Nephron progenitor cell (in vitro differentiated cells): ENCODE data around the gene NOM1.
"Not testable (repeated sequence)": the region's sequence is repeated elsewhere in the genome, so short reads cannot be mapped to it uniquely, and the experiment has no call there.

Experiments
- DNase-seq: peaks from one replicate; pipeline ENCODE4 v3.0.0; 2021
- H3K27ac Mint-ChIP-seq: 2 replicates; pipeline ENCODE4 v1.8.0; 2021; ENCODE audit warnings: mild to moderate bottlenecking, moderate library complexity, mixed read lengths
- H3K27me3 Mint-ChIP-seq: 2 replicates; pipeline ENCODE4 v1.8.0; 2021; ENCODE audit warnings: mild to moderate bottlenecking, low read depth, mixed read lengths; ENCODE audit not compliant: poor library complexity
- H3K36me3 Mint-ChIP-seq: 2 replicates; pipeline ENCODE4 v1.8.0; 2021; ENCODE audit warnings: low read depth, mixed read lengths
- H3K4me1 Mint-ChIP-seq: 2 replicates; pipeline ENCODE4 v1.8.0; 2021; ENCODE audit warnings: mixed read lengths
- H3K4me3 Mint-ChIP-seq: 2 replicates; pipeline ENCODE4 v1.8.0; 2021; ENCODE audit warnings: mild to moderate bottlenecking, moderate library complexity, mixed read lengths
- H3K9me3 Mint-ChIP-seq: 2 replicates; pipeline ENCODE4 v1.8.0; 2021; ENCODE audit warnings: mild to moderate bottlenecking, moderate library complexity, mixed read lengths
- CTCF ChIP-seq: fragments of 200-600 bp; sonication (generic); IDR thresholded peaks from 2 replicates; pipeline ENCODE4 v1.5.0; 2021; ENCODE audit warnings: antibody characterized with exemption

NOM1 gene

GRCh38 chr7:156949541-156950380 is at the start of gene NOM1:
Gene NOM1 (plus strand): TSS chr7:156949712. CDS start chr7:156949738, 26 bp downstream.
- TF ChIP-seq CTCF = peak; percentile 50
- H3K27me3 Mint-ChIP-seq = peaks cover 27% of the 10 kb centered on the region

GRCh38 chr7:156900093-156900492 is 49.4 kb upstream of the NOM1 start:
- H3K36me3 Mint-ChIP-seq, H3K27ac Mint-ChIP-seq, H3K4me3 Mint-ChIP-seq, DNase-seq, H3K9me3 Mint-ChIP-seq: not testable (repeated sequence)
- Mint-ChIP-seq H3K27me3 (peaks cover 14% of the 10 kb centered on the region), H3K4me1 (peaks cover 13% of the 10 kb centered on the region)

More at GRCh38 chr7:156949541-156950380, at the start of gene NOM1:
- peaks cover 8% of the 10 kb centered on the region for H3K9me3 Mint-ChIP-seq
- H3K4me3 Mint-ChIP-seq = peak within 1 kb of the TSS; percentile 96
- peak; percentile 93 for DNase-seq
- peaks cover 27% of the 10 kb centered on the region for H3K36me3 Mint-ChIP-seq
- H3K27ac Mint-ChIP-seq = peak within 1 kb of the TSS; percentile 81
- peaks cover 38% of the 10 kb centered on the region for H3K4me1 Mint-ChIP-seq

- no peak for TF ChIP-seq CTCF
- H3K9me3 Mint-ChIP-seq = no peaks in the 10 kb centered on the region
- H3K4me1 Mint-ChIP-seq = peaks cover 21% of the 10 kb centered on the region
- DNase-seq = no peak
- peaks cover 15% of the 10 kb centered on the region for H3K27me3 Mint-ChIP-seq
- no peak overlapping the region for H3K4me3 Mint-ChIP-seq
- H3K27ac Mint-ChIP-seq = no peak overlapping the region
- H3K36me3 Mint-ChIP-seq = no peaks in the 10 kb centered on the region
These were observed 46.1 kb upstream of the NOM1 start for GRCh38 chr7:156903232-156903909.

GRCh38 chr7:156906200-156906649 is 43.3 kb upstream of the NOM1 start:
- H3K9me3 Mint-ChIP-seq = peaks cover 4% of the 10 kb centered on the region
- H3K36me3 Mint-ChIP-seq = no peaks in the 10 kb centered on the region
- H3K27ac Mint-ChIP-seq = no peak overlapping the region
- peaks cover 9% of the 10 kb centered on the region for H3K27me3 Mint-ChIP-seq
- no peak for DNase-seq
- H3K4me1 Mint-ChIP-seq = peaks cover 18% of the 10 kb centered on the region
- H3K4me3 Mint-ChIP-seq = no peak overlapping the region
- no peak for TF ChIP-seq CTCF

- H3K27ac Mint-ChIP-seq = no peak overlapping the region
- TF ChIP-seq CTCF = no peak
- peaks cover 12% of the 10 kb centered on the region for H3K9me3 Mint-ChIP-seq
- H3K27me3 Mint-ChIP-seq = peaks cover 16% of the 10 kb centered on the region
- DNase-seq = no peak
- H3K4me1 Mint-ChIP-seq = peaks cover 15% of the 10 kb centered on the region
- H3K4me3 Mint-ChIP-seq = no peak overlapping the region
- no peaks in the 10 kb centered on the region for H3K36me3 Mint-ChIP-seq
These were observed 41.9 kb upstream of the NOM1 start for GRCh38 chr7:156907656-156908055.

- peaks cover 20% of the 10 kb centered on the region for H3K9me3 Mint-ChIP-seq
- H3K4me1 Mint-ChIP-seq, DNase-seq, H3K27ac Mint-ChIP-seq, H3K36me3 Mint-ChIP-seq, H3K4me3 Mint-ChIP-seq: not testable (repeated sequence)
- H3K27me3 Mint-ChIP-seq = peaks cover 20% of the 10 kb centered on the region
These were observed 39.8 kb upstream of the NOM1 start for GRCh38 chr7:156909574-156910252.
